Measurements from ENCODE around the gene TUNAR.

The TUNAR gene

GRCh38 chr14:95876761-95877538 lies at the start of gene TUNAR:
TSS of gene TUNAR (plus strand) at chr14:95876832.
- no peak for DNase-seq

- DNase-seq: no peak
These were observed 47.9 kb upstream of the TUNAR start for GRCh38 chr14:95828649-95829265.

- no peak for DNase-seq
These were observed 47.3 kb upstream of the TUNAR start for GRCh38 chr14:95829321-95829720.

GRCh38 chr14:95830386-95830785 lies 46.2 kb upstream of the TUNAR start:
- no peak for DNase-seq

GRCh38 chr14:95831041-95831440 lies 45.6 kb upstream of the TUNAR start:
- no peak for DNase-seq

- no peak for DNase-seq
These were observed 45.2 kb upstream of the TUNAR start for GRCh38 chr14:95831468-95831867.

- no peak for DNase-seq
These were observed 44.6 kb upstream of the TUNAR start for GRCh38 chr14:95832012-95832411.

GRCh38 chr14:95833429-95833828 lies 43.2 kb upstream of the TUNAR start:
- DNase-seq: no peak

GRCh38 chr14:95834496-95834895 lies 42.1 kb upstream of the TUNAR start:
- no peak for DNase-seq

- no peak for DNase-seq
These were observed 41.4 kb upstream of the TUNAR start for GRCh38 chr14:95835121-95835730.

- DNase-seq: no peak
These were observed 37.8 kb upstream of the TUNAR start for GRCh38 chr14:95838862-95839261.

GRCh38 chr14:95840094-95840700 lies 36.4 kb upstream of the TUNAR start:
- no peak for DNase-seq

- DNase-seq: no peak
These were observed 35.0 kb upstream of the TUNAR start for GRCh38 chr14:95841668-95842067.

GRCh38 chr14:95849761-95850160 lies 26.9 kb upstream of the TUNAR start:
- no peak for DNase-seq

GRCh38 chr14:95850429-95850828 lies 26.2 kb upstream of the TUNAR start:
- DNase-seq: no peak

GRCh38 chr14:95855606-95856005 lies 21.0 kb upstream of the TUNAR start:
- DNase-seq: no peak

- DNase-seq: no peak
These were observed 19.4 kb upstream of the TUNAR start for GRCh38 chr14:95857275-95857674.

- DNase-seq: no peak
These were observed 17.7 kb upstream of the TUNAR start for GRCh38 chr14:95858893-95859292.

- no peak for DNase-seq
These were observed 14.4 kb upstream of the TUNAR start for GRCh38 chr14:95862243-95862642.

GRCh38 chr14:95863295-95863694 lies 13.3 kb upstream of the TUNAR start:
- DNase-seq: no peak

GRCh38 chr14:95869776-95870175 lies 6.9 kb upstream of the TUNAR start:
- no peak for DNase-seq

- no peak for DNase-seq
These were observed 5.9 kb upstream of the TUNAR start for GRCh38 chr14:95870772-95871171.

- no peak for DNase-seq
These were observed 5.1 kb upstream of the TUNAR start for GRCh38 chr14:95871531-95871930.

- no peak for DNase-seq
These were observed 3.9 kb upstream of the TUNAR start for GRCh38 chr14:95872777-95873176.
